Common myeloid progenitor, CD34-positive (primary cell): ENCODE results near the gene B3GNT7.

ENCODE experiments used
- CTCF ChIA-PET: fragments of 350-600 bp; sonication (Branson Sonifier 250); formaldehyde crosslinking; loops from one replicate; lab custom pipeline; 2021; ENCODE audit warnings: antibody characterized with exemption; lab: Charles Lee
- POLR2A ChIA-PET: fragments of 350-600 bp; sonication (Branson Sonifier 250); formaldehyde crosslinking; loops from one replicate; lab custom pipeline; 2021; ENCODE audit warnings: antibody characterized with exemption; lab: Charles Lee
- DNase-seq, 3 donors: peaks; one replicate each; pipeline versions ENCODE4 v3.0.0 to v3.0.0-alpha.2; 2013
- H3K27ac ChIP-seq, 2 experiments: 1 replicate in 1 of 2; 2 replicates in 1 of 2; pipeline ENCODE4 v1.7.0; 2013; ENCODE audit warnings: inconsistent platforms in 2 of 2, low read length in 2 of 2, mild to moderate bottlenecking in 2 of 2, low read depth in 1 of 2, moderate library complexity in 1 of 2; ENCODE audit not compliant: severe bottlenecking in 2 of 2, insufficient read depth in 1 of 2, poor library complexity in 1 of 2
- H3K27me3 ChIP-seq, 5 experiments: replicated peaks in 2 of 5; 1 replicate in 3 of 5; 2 replicates in 2 of 5; pipeline versions ENCODE4 v1.6.1 to v1.7.0; 2013; ENCODE audit warnings: low read length in 4 of 5, mild to moderate bottlenecking in 2 of 5, moderate library complexity in 2 of 5, inconsistent platforms in 1 of 5; ENCODE audit not compliant: insufficient read depth in 5 of 5, control insufficient read depth in 4 of 5
- H3K36me3 ChIP-seq, 4 experiments: 1 replicate in 2 of 4; 2 replicates in 2 of 4; pipeline versions ENCODE4 v1.6.1 to v1.7.0; 2013; ENCODE audit warnings: low read length in 3 of 4, control low read depth in 1 of 4, mild to moderate bottlenecking in 1 of 4; ENCODE audit not compliant: control insufficient read depth in 4 of 4, insufficient read depth in 4 of 4
- H3K4me1 ChIP-seq, 4 experiments: 1 replicate in 3 of 4; 2 replicates in 1 of 4; pipeline versions ENCODE4 v1.6.1 to v1.7.1; 2013; ENCODE audit warnings: low read length in 3 of 4, mild to moderate bottlenecking in 3 of 4, control low read depth in 1 of 4, inconsistent platforms in 1 of 4, moderate library complexity in 1 of 4; ENCODE audit not compliant: control insufficient read depth in 4 of 4, insufficient read depth in 4 of 4; ENCODE audit errors: control extremely low read depth in 1 of 4
- H3K4me3 ChIP-seq, 7 experiments: 1 replicate in 4 of 7; 2 replicates in 3 of 7; pipeline versions ENCODE4 v1.5.1 to v1.7.0; 2013; ENCODE audit warnings: mild to moderate bottlenecking in 7 of 7, low read length in 6 of 7, moderate library complexity in 6 of 7, inconsistent platforms in 2 of 7, low read depth in 2 of 7, control low read depth in 1 of 7; ENCODE audit not compliant: insufficient read depth in 4 of 7, control insufficient read depth in 1 of 7; ENCODE audit errors: extremely low read depth in 1 of 7
- H3K9me3 ChIP-seq, 5 experiments: 1 replicate in 4 of 5; 2 replicates in 1 of 5; pipeline versions ENCODE4 v1.6.1 to v1.7.1; 2013; ENCODE audit warnings: low read length in 4 of 5, mild to moderate bottlenecking in 2 of 5, inconsistent platforms in 1 of 5, low read depth in 1 of 5, moderate library complexity in 1 of 5; ENCODE audit not compliant: control insufficient read depth in 4 of 5, insufficient read depth in 2 of 5; ENCODE audit errors: control extremely low read depth in 1 of 5
- WGBS: methylation state at CpG from one replicate; pipeline ENCODE4 v1.1.5; 2013; ENCODE audit not compliant: insufficient coverage; 5-methylcytosine and 5-hydroxymethylcytosine counted together

B3GNT7 gene

DNA sequence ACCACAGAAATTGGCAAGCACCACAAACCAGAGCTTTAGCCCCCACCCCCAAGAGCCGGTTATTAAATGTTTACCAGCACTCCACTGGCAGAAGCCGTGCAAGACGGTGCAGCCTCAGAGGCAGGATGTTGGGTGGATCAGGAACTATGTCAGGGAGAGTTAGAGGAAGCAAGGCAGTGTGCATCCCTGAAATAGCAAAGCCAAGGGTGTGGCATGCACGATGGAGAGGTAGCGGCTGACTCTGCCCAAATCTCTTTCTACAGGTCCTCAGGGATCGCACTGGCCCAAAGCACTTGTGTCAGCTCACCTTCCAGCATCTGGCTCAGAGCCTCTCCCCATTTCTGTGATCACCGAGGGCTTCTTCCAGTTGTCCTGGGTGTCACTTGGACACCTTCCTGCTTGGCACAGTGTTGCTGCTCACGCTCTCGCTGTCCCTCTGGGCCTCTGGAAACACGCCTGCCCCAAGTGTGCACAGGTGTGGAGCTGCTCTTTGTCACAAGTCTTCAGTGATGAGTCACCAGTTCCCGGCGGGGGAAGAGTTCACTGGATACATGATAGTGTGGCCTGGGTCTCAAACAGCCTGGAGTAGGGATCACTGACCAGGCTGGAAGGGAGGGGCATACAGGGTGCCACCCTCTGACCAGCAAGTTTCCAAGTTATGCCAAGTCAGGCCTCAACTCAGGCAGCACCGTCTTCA is 17.3 kb upstream of the B3GNT7 start:
- Histone ChIP-seq H3K4me1 (peaks cover 0 to 3% (median 0%) of the 10 kb centered on the region in 4 experiments), H3K27me3 (no peaks in the 10 kb centered on the region), H3K4me3 (no peak overlapping the region), H3K9me3 (no peaks in the 10 kb centered on the region), H3K36me3 (no peaks in the 10 kb centered on the region), H3K27ac (no peak overlapping the region)
- POLR2A ChIA-PET: no interaction called here
- DNase-seq: no peak
- WGBS: 88% methylated on average over 9 of the region's 13 CpGs
- CTCF ChIA-PET: interaction anchor here (1.0 to 1.4 kb wide), 3 partner anchors 14 to 71 kb away, joined by 4 to 5 read pairs (median 4); no protein-coding TSS in a partner anchor

DNA sequence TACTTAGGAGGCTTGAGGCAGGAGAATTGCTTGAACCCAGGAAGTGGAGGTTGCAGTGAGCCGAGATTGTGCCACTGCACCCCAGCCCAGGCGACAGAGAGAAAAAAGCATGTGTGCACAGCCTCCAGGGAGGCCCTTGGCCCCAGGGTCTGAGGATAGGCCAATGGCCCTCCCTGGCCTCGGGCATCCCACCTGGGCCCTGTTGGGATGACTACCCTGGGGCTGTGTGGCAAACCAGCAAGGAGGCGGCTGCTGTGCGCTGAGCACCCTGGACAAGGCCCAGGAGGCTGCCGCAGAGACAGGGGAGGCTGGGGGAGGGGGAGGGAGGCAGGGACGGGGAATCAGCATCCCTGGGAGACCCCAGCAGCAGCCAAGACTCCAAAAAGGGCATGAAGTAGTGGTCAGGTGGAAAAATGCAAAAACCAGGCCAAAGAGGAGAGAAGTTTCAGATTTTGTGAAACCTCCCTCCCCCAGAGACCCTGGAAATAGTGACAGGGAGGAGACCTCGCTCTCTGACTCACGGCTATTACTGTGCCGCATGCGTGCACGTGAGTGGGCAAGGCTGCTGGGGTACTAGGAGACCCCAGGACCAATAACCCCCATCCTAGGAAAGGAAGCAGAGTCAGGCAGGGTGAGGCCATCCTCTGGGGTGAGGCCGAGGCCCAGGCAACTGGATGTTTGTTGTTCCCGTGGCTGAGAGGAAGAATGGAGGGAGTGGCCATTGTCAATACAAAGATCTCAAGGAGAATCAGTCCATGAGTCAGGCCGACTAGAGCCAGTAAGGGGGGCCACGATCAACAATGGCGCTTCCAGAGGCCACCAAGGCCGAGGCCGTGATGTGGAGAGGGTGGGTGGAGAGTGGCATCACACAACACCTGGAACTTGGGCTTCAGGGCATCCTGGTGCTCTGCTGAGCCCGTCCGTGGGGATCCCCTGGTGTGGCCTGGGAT is 16.0 kb upstream of the B3GNT7 start:
- Histone ChIP-seq H3K4me1 (peaks cover 0 to 12% (median 0%) of the 10 kb centered on the region in 4 experiments), H3K27me3 (no peaks in the 10 kb centered on the region), H3K4me3 (no peak overlapping the region), H3K9me3 (no peaks in the 10 kb centered on the region), H3K27ac (no peak overlapping the region), H3K36me3 (no peaks in the 10 kb centered on the region)
- CTCF ChIA-PET: no interaction called here
- POLR2A ChIA-PET: no interaction called here
- DNase-seq: no peak
- 96% methylated on average over 18 of the region's 21 CpGs for WGBS

DNA sequence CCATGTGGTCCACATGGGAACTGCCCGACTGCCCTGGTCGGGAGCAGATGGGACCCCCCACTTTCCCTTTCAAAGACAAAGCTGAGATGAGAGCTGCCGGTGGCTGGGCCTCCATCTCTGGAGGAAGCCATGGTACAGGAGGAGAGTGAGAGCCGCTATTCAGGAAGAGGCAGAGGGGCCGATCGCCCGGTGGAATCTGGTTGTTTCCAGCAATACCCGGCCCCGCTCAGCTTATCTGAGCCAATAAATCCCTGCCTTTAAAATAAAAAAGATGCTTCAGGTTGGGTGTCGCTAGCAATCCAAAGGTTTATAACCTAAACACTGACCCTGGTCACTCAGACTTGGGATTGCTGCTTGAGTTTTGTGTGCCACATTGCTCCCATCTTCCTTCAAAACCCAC is 15.2 kb upstream of the B3GNT7 start:
- 98% methylated on average over 8 of the region's 10 CpGs for WGBS
- Histone ChIP-seq H3K27ac (no peak overlapping the region), H3K4me3 (no peak overlapping the region), H3K27me3 (no peaks in the 10 kb centered on the region), H3K4me1 (peaks cover 0 to 12% (median 0%) of the 10 kb centered on the region in 4 experiments), H3K36me3 (no peaks in the 10 kb centered on the region), H3K9me3 (peaks cover 0 to 5% (median 4%) of the 10 kb centered on the region in 5 experiments)
- ChIA-PET POLR2A (no interaction called here), CTCF (no interaction called here)
- DNase-seq: no peak

DNA sequence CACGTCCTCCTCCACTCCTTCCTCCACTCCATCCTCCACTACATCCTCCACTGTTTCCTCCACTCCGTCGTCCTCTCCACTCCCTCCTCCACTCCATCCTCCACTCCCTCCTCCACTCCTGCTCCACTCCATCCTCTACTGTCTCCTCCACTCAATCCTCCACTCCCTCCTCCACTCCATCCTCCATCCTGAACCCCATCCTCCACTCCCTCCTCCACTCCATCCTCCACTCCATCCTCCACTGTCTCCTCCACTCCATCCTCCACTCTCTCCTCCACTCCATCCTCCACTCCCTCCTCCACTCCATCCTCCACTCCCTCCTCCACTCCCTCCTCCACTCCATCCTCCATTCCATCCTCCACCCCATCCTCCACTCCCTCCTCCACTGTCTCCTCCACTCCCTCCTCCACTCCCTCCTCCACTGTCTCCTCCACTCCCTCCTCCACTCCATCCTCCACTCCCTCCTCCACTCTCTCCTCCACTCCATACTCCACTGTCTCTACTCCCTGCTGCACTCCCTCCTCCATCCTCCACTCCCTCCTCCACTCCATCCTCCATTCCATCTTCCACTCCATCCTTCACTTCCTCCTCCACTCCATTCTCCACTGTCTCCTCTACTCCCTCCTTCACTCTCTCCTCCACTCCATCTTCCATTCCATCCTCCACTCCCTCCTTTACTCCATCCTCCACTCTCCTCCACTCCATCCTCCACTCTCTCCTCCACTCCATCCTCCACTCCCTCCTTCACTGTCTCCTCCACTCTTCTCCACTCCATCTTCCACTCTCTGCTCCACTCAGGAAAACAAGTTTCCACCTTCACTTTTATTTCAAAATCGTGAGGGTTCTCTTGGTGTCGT is 14.3 kb upstream of the B3GNT7 start:
- peaks cover 0 to 12% (median 0%) of the 10 kb centered on the region in 4 experiments for H3K4me1 ChIP-seq
- no peak overlapping the region for H3K4me3 ChIP-seq
- WGBS: 88% methylated on average over 4 of the region's 5 CpGs
- H3K9me3 ChIP-seq: peaks cover 0 to 7% (median 4%) of the 10 kb centered on the region in 5 experiments
- H3K27me3 ChIP-seq: no peaks in the 10 kb centered on the region
- DNase-seq: no peak
- no peaks in the 10 kb centered on the region for H3K36me3 ChIP-seq
- no peak overlapping the region for H3K27ac ChIP-seq
- ChIA-PET CTCF (no interaction called here), POLR2A (no interaction called here)

DNA sequence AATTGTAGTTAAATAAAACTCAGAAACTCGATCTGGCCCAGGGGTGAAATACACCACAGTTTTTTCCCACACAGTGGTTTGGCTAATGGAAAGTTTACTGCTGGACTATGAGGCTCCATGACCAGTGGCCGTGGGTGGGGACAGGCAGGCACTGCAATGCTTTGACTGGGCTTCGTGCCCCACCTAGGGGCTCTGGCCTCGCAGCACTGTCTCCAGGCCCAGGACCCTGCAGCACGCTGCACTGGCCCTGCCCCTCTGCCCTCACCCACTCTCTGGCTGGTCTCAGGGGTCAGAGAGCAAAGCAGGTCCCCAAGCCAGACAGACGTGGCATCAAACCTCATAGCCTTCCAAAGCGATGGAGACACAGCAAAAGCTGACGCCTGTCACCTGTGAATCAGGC is 13.4 kb upstream of the B3GNT7 start:
- H3K9me3 ChIP-seq: peaks cover 0 to 7% (median 4%) of the 10 kb centered on the region in 5 experiments

DNA sequence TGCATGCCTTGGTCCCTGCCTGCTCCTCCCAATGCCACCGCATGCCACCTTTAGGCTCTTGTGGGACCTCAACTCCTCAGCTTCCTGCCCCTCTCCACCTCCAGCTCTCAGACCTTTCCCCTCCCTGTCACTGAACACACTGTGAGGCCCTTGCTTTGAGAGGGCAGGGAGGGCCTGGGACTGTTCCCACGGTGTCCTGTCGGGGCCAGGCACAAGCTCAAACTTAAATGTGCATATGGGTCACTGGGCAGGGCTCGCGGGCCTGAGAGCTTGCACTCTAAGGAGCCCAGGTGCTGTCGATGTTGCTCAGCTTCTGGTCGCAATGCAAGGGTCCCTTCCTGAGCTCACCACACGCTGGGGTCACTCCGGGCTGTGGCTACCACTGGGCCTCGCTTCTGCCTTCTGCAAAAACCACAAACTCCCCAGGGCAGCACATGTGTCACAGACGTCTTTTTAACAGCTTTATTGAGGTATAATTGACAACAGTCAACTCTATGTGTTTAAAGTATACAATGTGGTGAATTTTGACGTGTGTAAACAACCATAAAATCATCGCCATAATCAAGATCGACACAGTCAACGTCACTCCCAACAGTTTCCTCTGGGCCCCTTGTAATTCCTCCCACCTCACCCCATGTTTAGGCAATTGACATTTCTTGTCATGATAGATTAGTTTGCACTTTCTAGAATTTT is 11.9 kb upstream of the B3GNT7 start:
- ChIA-PET POLR2A (no interaction called here), CTCF (interaction anchor here (1.0 to 1.5 kb wide), 5 partner anchors 9 to 22 kb away, joined by 3 to 5 read pairs (median 3); no protein-coding TSS in a partner anchor)
- no peak for DNase-seq
- Histone ChIP-seq H3K4me1 (peaks cover 0 to 19% (median 6%) of the 10 kb centered on the region in 4 experiments), H3K27me3 (no peaks in the 10 kb centered on the region), H3K36me3 (no peaks in the 10 kb centered on the region), H3K4me3 (no peak overlapping the region), H3K27ac (no peak overlapping the region), H3K9me3 (peaks cover 0 to 7% (median 4%) of the 10 kb centered on the region in 5 experiments)
- WGBS: 81% methylated on average over 9 of the region's 15 CpGs

More for the DNA sequence above, 13.4 kb upstream of the B3GNT7 start:
- no peak for DNase-seq
- Histone ChIP-seq H3K4me3 (no peak overlapping the region), H3K4me1 (peaks cover 0 to 12% (median 0%) of the 10 kb centered on the region in 4 experiments), H3K36me3 (no peaks in the 10 kb centered on the region), H3K27ac (no peak overlapping the region), H3K27me3 (no peaks in the 10 kb centered on the region)
- POLR2A ChIA-PET: no interaction called here
- CTCF ChIA-PET: no interaction called here
- WGBS: 98% methylated on average over 8 of the region's 8 CpGs
